HepG2 (cell line): ENCODE results near the gene NUP85. TPM values are rescaled to one million over a fixed set of nuclear protein-coding genes. Genes with fewer than 3 reads are reported as not detected.

Experiments used
- CCDC6 ChIP-seq: sonication (generic); formaldehyde crosslinking; IDR thresholded peaks from 2 replicates; pipeline ENCODE4 v1.8.1; 2022; ENCODE audit warnings: mild to moderate bottlenecking, missing genetic modification reagents, moderate library complexity
- DNMT3B ChIP-seq: conservative IDR thresholded peaks from 2 replicates; pipeline ENCODE4 v1.6.1; 2016; ENCODE audit warnings: missing biosample characterization, control low read depth
- MEIS1 ChIP-seq: sonication (generic); formaldehyde crosslinking; IDR thresholded peaks from 2 replicates; pipeline ENCODE4 v1.9.0; 2021; ENCODE audit warnings: mild to moderate bottlenecking, missing genetic modification reagents, moderate library complexity, borderline replicate concordance
- PRMT3 ChIP-seq: sonication (generic); formaldehyde crosslinking; IDR thresholded peaks from 2 replicates; pipeline ENCODE4 v1.8.1; 2022; ENCODE audit warnings: low read depth, mild to moderate bottlenecking, moderate library complexity, missing genetic modification reagents, borderline replicate concordance
- SAP130 ChIP-seq: IDR thresholded peaks from 2 replicates; pipeline ENCODE4 v1.6.1; 2016; ENCODE audit warnings: low read depth
- SRF ChIP-seq: IDR thresholded peaks from 2 replicates; pipeline ENCODE4 v1.6.1; 2011; ENCODE audit warnings: mild to moderate bottlenecking, low read depth, low read length, moderate library complexity
- TBP ChIP-seq: sonication (generic); formaldehyde crosslinking; IDR thresholded peaks from 2 replicates; pipeline ENCODE4 v1.5.0; 2020; ENCODE audit warnings: missing genetic modification reagents
- TOPORS ChIP-seq: sonication (generic); formaldehyde crosslinking; IDR thresholded peaks from 2 replicates; pipeline ENCODE4 v1.8.0; 2023; ENCODE audit warnings: mild to moderate bottlenecking, missing genetic modification reagents
- YEATS2 ChIP-seq: sonication (generic); formaldehyde crosslinking; IDR thresholded peaks from 2 replicates; pipeline ENCODE4 v1.4.0; 2020; ENCODE audit warnings: missing genetic modification reagents, borderline replicate concordance
- ZFP36L1 ChIP-seq: sonication (generic); formaldehyde crosslinking; IDR thresholded peaks from 2 replicates; pipeline ENCODE4 v1.8.0; 2022; ENCODE audit warnings: mild to moderate bottlenecking, missing genetic modification reagents, moderate library complexity
- ZNF317 ChIP-seq: sonication (generic); formaldehyde crosslinking; IDR thresholded peaks from 2 replicates; pipeline ENCODE4 v1.5.0; 2020; ENCODE audit warnings: mild to moderate bottlenecking, missing genetic modification reagents
- ZNF383 ChIP-seq: sonication (generic); formaldehyde crosslinking; IDR thresholded peaks from 2 replicates; pipeline ENCODE4 v1.4.0; 2020; ENCODE audit warnings: missing genetic modification reagents, mild to moderate bottlenecking, borderline replicate concordance
- ZNF432 ChIP-seq: sonication (generic); formaldehyde crosslinking; IDR thresholded peaks from 2 replicates; pipeline ENCODE4 v1.5.0; 2020; ENCODE audit warnings: missing genetic modification reagents, mild to moderate bottlenecking, borderline replicate concordance
- ZNF501 ChIP-seq: sonication (generic); formaldehyde crosslinking; IDR thresholded peaks from 2 replicates; pipeline ENCODE4 v1.5.1; 2020; ENCODE audit warnings: mild to moderate bottlenecking, moderate library complexity, missing genetic modification reagents
- ZNF674 ChIP-seq: sonication (generic); formaldehyde crosslinking; IDR thresholded peaks from 2 replicates; pipeline ENCODE4 v1.5.0; 2020; ENCODE audit warnings: low read depth, mild to moderate bottlenecking, missing genetic modification reagents
- ZNF768 ChIP-seq: sonication (generic); formaldehyde crosslinking; IDR thresholded peaks from 2 replicates; pipeline ENCODE4 v1.4.0; 2020; ENCODE audit warnings: missing genetic modification reagents
- ZNF773 ChIP-seq: sonication (generic); formaldehyde crosslinking; IDR thresholded peaks from 2 replicates; pipeline ENCODE4 v1.4.0; 2020; ENCODE audit warnings: missing genetic modification reagents, borderline replicate concordance
- ZNF850 ChIP-seq: sonication (generic); formaldehyde crosslinking; conservative IDR thresholded peaks from 2 replicates; pipeline ENCODE4 v1.9.0; 2021; ENCODE audit warnings: mild to moderate bottlenecking, missing genetic modification reagents
- ZNF878 ChIP-seq: sonication (generic); formaldehyde crosslinking; IDR thresholded peaks from 2 replicates; pipeline ENCODE4 v1.8.1; 2023; ENCODE audit warnings: mild to moderate bottlenecking, missing genetic modification reagents, moderate library complexity
- polyA plus RNA-seq, 8 experiments: library from polyadenylated mRNA; depleted of rRNA in 3 of 8; stranded (reverse) in 7 of 8; unstranded in 1 of 8; fragments of >200 nt; fragmentation: Illumina TruSeq in 4 of 8; extraction: Trizol in 4 of 8; gene quantifications; 2 replicates each; pipeline versions ENCODE4 v1.2.1 to v1.2.3, GENCODE V29; 2011 to 2016; ENCODE audit warnings: low read depth in 4 of 8, missing spikeins in 1 of 8, mixed read lengths in 1 of 8; ENCODE audit not compliant: insufficient read depth in 1 of 8
- total RNA-seq, 5 experiments: library from RNA; depleted of rRNA; stranded (reverse); fragments of >200 nt; fragmentation: Illumina TruSeq; extraction: Trizol; gene quantifications; 2 replicates each; pipeline ENCODE4 v1.2.3, GENCODE V29; 2016; ENCODE audit warnings: low read depth in 1 of 5
- TF ChIP-seq, protein P1 (sequence below): IDR thresholded peaks from 2 replicates; pipeline ENCODE4 v1.6.1; 2016; ENCODE audit warnings: missing compliant biosample characterization, missing genetic modification reagents, borderline replicate concordance
- TF ChIP-seq, protein P2 (sequence below): sonication (generic); formaldehyde crosslinking; IDR thresholded peaks from 2 replicates; pipeline ENCODE4 v1.4.0; 2020; ENCODE audit warnings: mild to moderate bottlenecking, missing genetic modification reagents
- TF ChIP-seq, protein P3 (sequence below): sonication (generic); formaldehyde crosslinking; IDR thresholded peaks from 2 replicates; pipeline ENCODE4 v1.4.0; 2020; ENCODE audit warnings: missing genetic modification reagents, mild to moderate bottlenecking, borderline replicate concordance
- TF ChIP-seq, protein P4 (sequence below): sonication (generic); formaldehyde crosslinking; IDR thresholded peaks from 2 replicates; pipeline ENCODE4 v1.5.1; 2020; ENCODE audit warnings: missing genetic modification reagents, mild to moderate bottlenecking, borderline replicate concordance

The NUP85 gene
- total and polyA plus RNA-seq, 2 of the 13 experiments (the other 11 are each of a cell fraction or from before 2014, with no cell fraction given): 89.1 to 124 TPM

DNA sequence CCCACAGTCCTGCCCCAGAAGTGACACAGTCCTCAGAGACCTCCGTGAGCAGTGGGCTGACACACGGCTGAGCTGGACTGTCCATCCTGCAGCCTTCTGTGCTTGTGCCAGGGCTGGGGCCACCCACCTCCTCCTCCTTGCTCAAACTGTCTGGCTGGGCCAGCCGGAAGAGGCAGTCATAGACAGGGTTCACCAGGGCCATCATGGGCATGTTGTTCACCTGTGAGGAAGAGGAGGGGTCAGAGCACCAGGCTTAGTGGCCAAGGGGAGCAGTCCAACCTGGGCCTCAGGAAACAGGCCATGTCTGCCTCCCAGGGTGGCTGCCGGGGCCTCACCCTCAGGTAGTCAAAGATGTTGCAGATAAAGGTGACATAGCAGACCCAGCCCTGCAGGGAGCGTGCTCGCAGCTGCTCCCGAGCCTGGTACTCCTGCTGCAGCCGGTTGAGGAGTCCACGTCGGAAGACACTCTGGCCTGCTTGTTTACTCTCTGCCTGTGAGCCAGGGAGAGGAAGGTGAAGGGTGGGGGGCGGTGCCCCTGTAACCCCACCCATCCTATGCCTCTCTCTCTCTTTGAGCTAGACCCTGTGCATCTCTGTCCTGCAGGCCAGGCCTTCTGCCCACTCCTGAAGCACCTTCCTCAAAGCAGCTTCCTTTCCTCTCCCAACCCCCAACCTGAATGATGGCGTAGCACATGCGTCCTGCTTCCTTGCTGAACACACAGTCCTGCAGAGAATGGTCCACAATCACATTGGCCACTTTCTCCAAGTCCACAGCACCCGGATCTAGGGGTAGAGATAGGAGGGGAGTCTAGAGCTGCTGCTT, 62.1 kb downstream of the NUP85 start (continued):
- TF ChIP-seq, protein P1, sequence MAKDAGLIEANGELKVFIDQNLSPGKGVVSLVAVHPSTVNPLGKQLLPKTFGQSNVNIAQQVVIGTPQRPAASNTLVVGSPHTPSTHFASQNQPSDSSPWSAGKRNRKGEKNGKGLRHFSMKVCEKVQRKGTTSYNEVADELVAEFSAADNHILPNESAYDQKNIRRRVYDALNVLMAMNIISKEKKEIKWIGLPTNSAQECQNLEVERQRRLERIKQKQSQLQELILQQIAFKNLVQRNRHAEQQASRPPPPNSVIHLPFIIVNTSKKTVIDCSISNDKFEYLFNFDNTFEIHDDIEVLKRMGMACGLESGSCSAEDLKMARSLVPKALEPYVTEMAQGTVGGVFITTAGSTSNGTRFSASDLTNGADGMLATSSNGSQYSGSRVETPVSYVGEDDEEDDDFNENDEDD (CRISPR knock-in tag): peak; percentile 30; the same call in 1 of the 2 replicates
- TF ChIP-seq TOPORS (CRISPR knock-in tag) (peak; percentile 76), ZNF383 (CRISPR knock-in tag) (0 out of 2 replicates have a peak, but pooled peaks have one; percentile 29), SRF (no peak), ZNF773 (CRISPR knock-in tag) (no peak), DNMT3B (no peak), ZNF501 (CRISPR knock-in tag) (0 out of 2 replicates have a peak, but pooled peaks have one; percentile 13), ZNF432 (CRISPR knock-in tag) (no peak), PRMT3 (no peak), ZNF317 (0 out of 2 replicates have a peak, but pooled peaks have one; percentile 25), MEIS1 (CRISPR knock-in tag) (no peak; the same call in 1 of the 2 replicates), SAP130 (CRISPR knock-in tag) (peak; percentile 94), ZNF850 (no peak), YEATS2 (CRISPR knock-in tag) (peak; percentile 80; the same call in 1 of the 2 replicates), ZNF878 (no peak), ZNF768 (peak; percentile 66), TBP (no peak), ZNF674 (CRISPR knock-in tag) (no peak), CCDC6 (CRISPR knock-in tag) (peak; percentile 56; the same call in 1 of the 2 replicates), ZFP36L1 (CRISPR knock-in tag) (no peak)
- TF ChIP-seq, protein P2, sequence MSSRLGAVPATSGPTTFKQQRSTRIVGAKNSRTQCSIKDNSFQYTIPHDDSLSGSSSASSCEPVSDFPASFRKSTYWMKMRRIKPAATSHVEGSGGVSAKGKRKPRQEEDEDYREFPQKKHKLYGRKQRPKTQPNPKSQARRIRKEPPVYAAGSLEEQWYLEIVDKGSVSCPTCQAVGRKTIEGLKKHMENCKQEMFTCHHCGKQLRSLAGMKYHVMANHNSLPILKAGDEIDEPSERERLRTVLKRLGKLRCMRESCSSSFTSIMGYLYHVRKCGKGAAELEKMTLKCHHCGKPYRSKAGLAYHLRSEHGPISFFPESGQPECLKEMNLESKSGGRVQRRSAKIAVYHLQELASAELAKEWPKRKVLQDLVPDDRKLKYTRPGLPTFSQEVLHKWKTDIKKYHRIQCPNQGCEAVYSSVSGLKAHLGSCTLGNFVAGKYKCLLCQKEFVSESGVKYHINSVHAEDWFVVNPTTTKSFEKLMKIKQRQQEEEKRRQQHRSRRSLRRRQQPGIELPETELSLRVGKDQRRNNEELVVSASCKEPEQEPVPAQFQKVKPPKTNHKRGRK (CRISPR knock-in tag): no peak
- TF ChIP-seq, protein P3, sequence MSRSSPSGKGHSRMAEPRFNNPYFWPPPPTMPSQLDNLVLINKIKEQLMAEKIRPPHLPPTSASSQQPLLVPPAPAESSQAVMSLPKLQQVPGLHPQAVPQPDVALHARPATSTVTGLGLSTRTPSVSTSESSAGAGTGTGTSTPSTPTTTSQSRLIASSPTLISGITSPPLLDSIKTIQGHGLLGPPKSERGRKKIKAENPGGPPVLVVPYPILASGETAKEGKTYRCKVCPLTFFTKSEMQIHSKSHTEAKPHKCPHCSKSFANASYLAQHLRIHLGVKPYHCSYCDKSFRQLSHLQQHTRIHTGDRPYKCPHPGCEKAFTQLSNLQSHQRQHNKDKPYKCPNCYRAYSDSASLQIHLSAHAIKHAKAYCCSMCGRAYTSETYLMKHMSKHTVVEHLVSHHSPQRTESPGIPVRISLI (CRISPR knock-in tag): peak; percentile 30; the same call in 1 of the 2 replicates
- TF ChIP-seq, protein P4, sequence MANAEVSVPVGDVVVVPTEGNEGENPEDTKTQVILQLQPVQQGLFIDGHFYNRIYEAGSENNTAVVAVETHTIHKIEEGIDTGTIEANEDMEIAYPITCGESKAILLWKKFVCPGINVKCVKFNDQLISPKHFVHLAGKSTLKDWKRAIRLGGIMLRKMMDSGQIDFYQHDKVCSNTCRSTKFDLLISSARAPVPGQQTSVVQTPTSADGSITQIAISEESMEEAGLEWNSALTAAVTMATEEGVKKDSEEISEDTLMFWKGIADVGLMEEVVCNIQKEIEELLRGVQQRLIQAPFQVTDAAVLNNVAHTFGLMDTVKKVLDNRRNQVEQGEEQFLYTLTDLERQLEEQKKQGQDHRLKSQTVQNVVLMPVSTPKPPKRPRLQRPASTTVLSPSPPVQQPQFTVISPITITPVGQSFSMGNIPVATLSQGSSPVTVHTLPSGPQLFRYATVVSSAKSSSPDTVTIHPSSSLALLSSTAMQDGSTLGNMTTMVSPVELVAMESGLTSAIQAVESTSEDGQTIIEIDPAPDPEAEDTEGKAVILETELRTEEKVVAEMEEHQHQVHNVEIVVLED (CRISPR knock-in tag): peak; percentile 63; the same call in 1 of the 2 replicates
